ENCODE measurements around the gene SCYL1. TPM values are rescaled to one million over a fixed set of nuclear protein-coding genes. Genes with fewer than 3 reads are reported as not detected.
A peak's percentile ranks its signal among the peaks of the same experiment; 100 is the strongest.

The SCYL1 gene
- polyA plus RNA-seq, 1 donor (not counting 4 experiments of a cell fraction or from before 2014, with no cell fraction given): 31.3 TPM

GRCh38 chr11:65499713-65500386 lies 25.0 kb upstream of the SCYL1 start:
- Histone ChIP-seq H3K4me2 (ENCODE audit: control insufficient read depth, extremely low read depth, insufficient read depth, low read depth, low read length) (peak overlapping the region; percentile 100), H3K9me1 (ENCODE audit: control insufficient read depth, extremely low read depth, insufficient read depth, low read length) (no peaks in the 10 kb centered on the region), H4K20me1 (ENCODE audit: control insufficient read depth, extremely low read depth, insufficient read depth, low read length) (peaks cover 41% of the 10 kb centered on the region), H3K9ac (ENCODE audit: control insufficient read depth, extremely low read depth, insufficient read depth, low read length) (peak overlapping the region; percentile 98), H3K4me3 (ENCODE audit: control insufficient read depth in 2 of 3, extremely low read depth in 1 of 3, insufficient read depth in 2 of 3, low read depth in 1 of 3, low read length in 3 of 3) (peak overlapping the region; percentile 48 to 99 (median 94)), H2AFZ (ENCODE audit: control insufficient read depth, low read length) (no peak overlapping the region), H3K79me2 (ENCODE audit: control insufficient read depth, insufficient read depth, low read length) (peaks cover 80% of the 10 kb centered on the region), H3K27ac (ENCODE audit: control insufficient read depth, insufficient read depth, low read length) (peak overlapping the region; percentile 100), H3K36me3 (ENCODE audit: control insufficient read depth in 2 of 2, extremely low read depth in 1 of 2, insufficient read depth in 2 of 2, low read length in 2 of 2) (peaks cover 4 to 39% of the 10 kb centered on the region in 2 experiments), H3K4me1 (ENCODE audit: control insufficient read depth, extremely low read depth, insufficient read depth, low read length) (peaks cover 27% of the 10 kb centered on the region), H3K27me3 (ENCODE audit: control insufficient read depth, extremely low read depth, insufficient read depth, low read length) (no peaks in the 10 kb centered on the region), H3K9me3 (ENCODE audit: control insufficient read depth, low read depth, low read length) (no peaks in the 10 kb centered on the region)
- dilution Hi-C loops (cut with MboI; ENCODE audit: extremely low pct_ligation_motif_present, low sequenced_read_pairs): no loop called here
- no peak for TF ChIP-seq CTCF (optimal IDR thresholded peaks at IDR 0.05 in 1 of 3, IDR thresholded peaks at IDR 0.05 in 1 of 3, conservative IDR thresholded peaks at IDR 0.05 in 1 of 3; ENCODE audit: extremely low read depth in 1 of 3, insufficient read depth in 2 of 3, low read length in 3 of 3)
- no peak for TF ChIP-seq EZH2 (IDR thresholded peaks at IDR 0.05; ENCODE audit: low read length)
- no peak for FAIRE-seq
- DNase-seq (ENCODE audit: low read depth, low spot score): no peak

DNA sequence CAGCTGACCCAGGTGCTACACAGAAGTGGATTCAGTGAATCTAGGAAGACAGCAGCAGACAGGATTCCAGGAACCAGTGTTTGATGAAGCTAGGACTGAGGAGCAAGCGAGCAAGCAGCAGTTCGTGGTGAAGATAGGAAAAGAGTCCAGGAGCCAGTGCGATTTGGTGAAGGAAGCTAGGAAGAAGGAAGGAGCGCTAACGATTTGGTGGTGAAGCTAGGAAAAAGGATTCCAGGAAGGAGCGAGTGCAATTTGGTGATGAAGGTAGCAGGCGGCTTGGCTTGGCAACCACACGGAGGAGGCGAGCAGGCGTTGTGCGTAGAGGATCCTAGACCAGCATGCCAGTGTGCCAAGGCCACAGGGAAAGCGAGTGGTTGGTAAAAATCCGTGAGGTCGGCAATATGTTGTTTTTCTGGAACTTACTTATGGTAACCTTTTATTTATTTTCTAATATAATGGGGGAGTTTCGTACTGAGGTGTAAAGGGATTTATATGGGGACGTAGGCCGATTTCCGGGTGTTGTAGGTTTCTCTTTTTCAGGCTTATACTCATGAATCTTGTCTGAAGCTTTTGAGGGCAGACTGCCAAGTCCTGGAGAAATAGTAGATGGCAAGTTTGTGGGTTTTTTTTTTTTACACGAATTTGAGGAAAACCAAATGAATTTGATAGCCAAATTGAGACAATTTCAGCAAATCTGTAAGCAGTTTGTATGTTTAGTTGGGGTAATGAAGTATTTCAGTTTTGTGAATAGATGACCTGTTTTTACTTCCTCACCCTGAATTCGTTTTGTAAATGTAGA lies 24.3 kb upstream of the SCYL1 start:
- Histone ChIP-seq H3K4me2 (ENCODE audit: control insufficient read depth, extremely low read depth, insufficient read depth, low read depth, low read length) (peak overlapping the region; percentile 100), H3K9ac (ENCODE audit: control insufficient read depth, extremely low read depth, insufficient read depth, low read length) (peak overlapping the region; percentile 98), H3K27me3 (ENCODE audit: control insufficient read depth, extremely low read depth, insufficient read depth, low read length) (no peaks in the 10 kb centered on the region), H3K36me3 (ENCODE audit: control insufficient read depth in 2 of 2, extremely low read depth in 1 of 2, insufficient read depth in 2 of 2, low read length in 2 of 2) (peaks cover 6 to 46% of the 10 kb centered on the region in 2 experiments), H2AFZ (ENCODE audit: control insufficient read depth, low read length) (no peak overlapping the region), H4K20me1 (ENCODE audit: control insufficient read depth, extremely low read depth, insufficient read depth, low read length) (peaks cover 48% of the 10 kb centered on the region), H3K4me3 (ENCODE audit: control insufficient read depth in 2 of 3, extremely low read depth in 1 of 3, insufficient read depth in 2 of 3, low read depth in 1 of 3, low read length in 3 of 3) (peak overlapping the region; percentile 48 to 99 (median 94)), H3K79me2 (ENCODE audit: control insufficient read depth, insufficient read depth, low read length) (peaks cover 84% of the 10 kb centered on the region), H3K4me1 (ENCODE audit: control insufficient read depth, extremely low read depth, insufficient read depth, low read length) (peaks cover 28% of the 10 kb centered on the region), H3K9me1 (ENCODE audit: control insufficient read depth, extremely low read depth, insufficient read depth, low read length) (no peaks in the 10 kb centered on the region), H3K27ac (ENCODE audit: control insufficient read depth, insufficient read depth, low read length) (peak overlapping the region; percentile 100), H3K9me3 (ENCODE audit: control insufficient read depth, low read depth, low read length) (no peaks in the 10 kb centered on the region)
- DNase-seq (ENCODE audit: low read depth, low spot score) (no peak), FAIRE-seq (no peak)
- dilution Hi-C loops (cut with MboI; ENCODE audit: extremely low pct_ligation_motif_present, low sequenced_read_pairs): no loop called here
- TF ChIP-seq CTCF (optimal IDR thresholded peaks at IDR 0.05 in 1 of 3, IDR thresholded peaks at IDR 0.05 in 1 of 3, conservative IDR thresholded peaks at IDR 0.05 in 1 of 3; ENCODE audit: extremely low read depth in 1 of 3, insufficient read depth in 2 of 3, low read length in 3 of 3): no peak
- TF ChIP-seq EZH2 (IDR thresholded peaks at IDR 0.05; ENCODE audit: low read length): no peak
